PFSK-1 (cell line): ENCODE measurements around the gene CAPSL.

Experiments
- POLR2AphosphoS5 ChIP-seq: IDR thresholded peaks from 2 replicates; pipeline ENCODE4 v1.6.1; 2012; ENCODE audit warnings: low read depth, mild to moderate bottlenecking, control low read depth, low read length, moderate library complexity
- SIN3A ChIP-seq: IDR thresholded peaks from 2 replicates; pipeline ENCODE4 v1.6.1; 2012; ENCODE audit warnings: mild to moderate bottlenecking, low read length, moderate library complexity, borderline replicate concordance; ENCODE audit not compliant: insufficient read depth
- TAF1 ChIP-seq: IDR thresholded peaks from 2 replicates; pipeline ENCODE4 v1.6.1; 2012; ENCODE audit warnings: low read length, control low read depth, borderline replicate concordance; ENCODE audit not compliant: insufficient read depth

DNA sequence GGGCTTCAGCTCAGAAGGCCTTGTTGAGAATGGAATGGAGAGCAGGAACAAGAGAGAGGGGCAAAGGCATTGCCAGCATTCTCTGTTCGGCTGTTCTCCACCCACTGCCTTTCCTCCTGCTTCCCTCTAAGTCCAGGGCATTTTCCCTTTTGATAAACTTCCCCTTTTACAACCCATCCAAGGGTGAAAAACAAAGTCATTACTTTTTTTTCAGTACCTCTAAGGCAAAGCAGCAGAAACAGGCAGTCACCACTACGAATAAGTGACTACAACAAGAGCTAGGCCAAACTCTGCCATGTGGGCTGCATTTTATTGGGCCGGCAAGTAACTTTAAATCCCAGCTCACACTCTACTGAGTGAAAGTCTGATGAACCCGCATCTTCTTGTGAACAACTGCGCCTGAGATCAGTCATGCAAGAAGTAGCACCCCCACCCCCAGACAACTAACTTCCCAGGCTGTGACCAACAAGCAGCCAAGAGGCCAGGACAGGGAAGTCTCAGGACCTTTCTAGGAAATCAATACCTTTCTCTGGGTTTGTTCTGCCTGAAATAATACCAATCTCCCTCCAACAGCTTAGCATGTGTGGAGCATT lies 68.6 kb downstream of the CAPSL start:
- TF ChIP-seq POLR2AphosphoS5 (no peak), SIN3A (no peak), TAF1 (no peak)
